Activated CD4-positive, alpha-beta T cell treated with anti-CD3 and anti-CD28 coated beads, Interleukin-2, amount 10 ng/mL, durations not matched to agents 24 days and 14 days (primary cell): ENCODE data around the gene ISCA1. TPM values are rescaled to one million over a fixed set of nuclear protein-coding genes. Genes with fewer than 3 reads are reported as not detected.
"Not testable (repeated sequence)": the region's sequence is repeated elsewhere in the genome, so short reads cannot be mapped to it uniquely, and the experiment has no call there.

ENCODE experiments used
- DNase-seq: peaks from one replicate; pipeline ENCODE4 v3.0.0; 2022
- H3K27ac Mint-ChIP-seq: one replicate; pipeline ENCODE4 v1.8.0; 2022; ENCODE audit warnings: mild to moderate bottlenecking, mixed read lengths
- H3K27me3 Mint-ChIP-seq: one replicate; pipeline ENCODE4 v1.8.0; 2022; ENCODE audit warnings: mixed read lengths
- H3K36me3 Mint-ChIP-seq: one replicate; pipeline ENCODE4 v1.8.0; 2022; ENCODE audit warnings: low read depth, mild to moderate bottlenecking, mixed read lengths
- H3K4me1 Mint-ChIP-seq: one replicate; pipeline ENCODE4 v1.8.0; 2021; ENCODE audit warnings: mixed read lengths
- H3K4me3 Mint-ChIP-seq: one replicate; pipeline ENCODE4 v1.8.0; 2022; ENCODE audit warnings: mild to moderate bottlenecking, moderate library complexity, mixed read lengths
- H3K9me3 Mint-ChIP-seq: one replicate; pipeline ENCODE4 v1.8.0; 2021; ENCODE audit warnings: mixed read lengths
- intact Hi-C: fragments of 100-400 bp; cut with micrococcal nuclease; formaldehyde crosslinking; loops from one replicate; pipeline ENCODE4 v1.15.1; 2023
- total RNA-seq: library from RNA; stranded (reverse); gene quantifications from 2 replicates; pipeline ENCODE4 v1.2.3, GENCODE V29; 2022

Gene ISCA1
- total RNA-seq, 1 donor from 2014 or later, result 30.1 TPM

DNA sequence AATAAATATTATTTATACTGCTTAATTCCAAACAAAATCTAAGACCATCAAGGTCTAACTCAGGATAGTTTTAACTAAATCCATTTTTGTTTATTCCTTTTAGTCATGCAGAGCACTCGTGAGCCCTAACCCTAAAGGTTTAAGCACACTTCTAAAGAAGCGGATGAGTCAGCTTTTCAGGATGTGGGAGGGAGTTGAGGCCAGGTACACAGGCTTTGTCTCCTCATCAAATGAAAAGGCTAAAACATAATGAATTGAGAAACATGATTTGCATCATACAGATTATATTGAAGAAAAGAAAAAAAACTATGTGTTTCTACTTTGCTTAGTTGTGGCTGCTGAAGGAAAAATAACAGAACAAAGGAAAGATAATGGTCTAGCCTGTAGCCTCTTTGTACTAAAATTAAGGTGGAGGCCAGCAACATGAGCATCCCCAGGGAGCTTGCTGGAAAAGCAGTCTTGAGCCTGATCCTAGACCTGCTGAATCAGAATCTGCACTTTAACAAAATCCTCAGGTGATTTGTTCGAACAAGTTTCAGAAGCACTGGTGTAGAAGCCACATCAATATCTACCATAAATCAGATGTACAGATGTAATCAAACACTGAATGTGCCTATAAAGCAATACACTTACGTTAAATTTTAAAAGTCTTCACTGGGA is 21.1 kb upstream of the ISCA1 start:
- intact Hi-C loops, result loop anchor here (1.0 to 2.0 kb wide), 2 partner anchors 21 to 49 kb away; partner anchors contain the start of gene ISCA1
- peaks cover 28% of the 10 kb centered on the region for H3K4me1 Mint-ChIP-seq
- no peaks in the 10 kb centered on the region for H3K9me3 Mint-ChIP-seq
- peak; percentile 84 for DNase-seq
- H3K36me3 Mint-ChIP-seq, result peaks cover 68% of the 10 kb centered on the region
- peak overlapping the region; percentile 90 for H3K27ac Mint-ChIP-seq
- peak overlapping the region; percentile 73 for H3K4me3 Mint-ChIP-seq
- no peaks in the 10 kb centered on the region for H3K27me3 Mint-ChIP-seq

DNA sequence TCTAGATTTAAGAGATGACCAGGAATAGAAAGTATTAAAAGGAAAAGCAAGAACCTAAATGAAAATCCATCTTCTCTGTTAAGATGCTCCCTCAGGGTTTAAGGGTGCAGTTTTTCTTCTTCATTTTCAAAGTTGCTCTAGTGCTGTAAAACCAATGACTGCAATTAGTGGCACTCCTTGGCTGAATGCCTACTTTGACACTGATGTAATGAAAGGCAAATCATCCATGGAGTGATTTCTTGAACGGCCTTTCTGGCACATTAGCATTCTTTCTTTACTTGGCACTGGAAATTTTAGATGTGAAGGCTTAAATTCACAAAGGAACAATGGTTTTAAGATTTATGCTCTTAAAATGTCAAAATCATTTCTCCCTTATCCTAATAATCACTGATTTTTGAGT is 19.3 kb upstream of the ISCA1 start:
- intact Hi-C loops, result loop anchor here (2.0 kb wide), 1 partner anchor 19 kb away; the partner anchor contains the start of gene ISCA1
- H3K27me3 Mint-ChIP-seq, result no peaks in the 10 kb centered on the region
- H3K4me1 Mint-ChIP-seq, result peaks cover 31% of the 10 kb centered on the region
- H3K9me3 Mint-ChIP-seq, result no peaks in the 10 kb centered on the region
- peak overlapping the region; percentile 0 for H3K27ac Mint-ChIP-seq
- H3K36me3 Mint-ChIP-seq, result peaks cover 70% of the 10 kb centered on the region
- DNase-seq, result no peak
- H3K4me3 Mint-ChIP-seq, result no peak overlapping the region

GRCh38 chr9:86300701-86301100 is 18.4 kb upstream of the ISCA1 start:
- intact Hi-C loops, result no loop called here
- H3K27me3 Mint-ChIP-seq, result no peaks in the 10 kb centered on the region
- H3K4me3 Mint-ChIP-seq, result no peak overlapping the region
- peaks cover 30% of the 10 kb centered on the region for H3K4me1 Mint-ChIP-seq
- DNase-seq, result no peak
- H3K36me3 Mint-ChIP-seq, result peaks cover 70% of the 10 kb centered on the region
- peak overlapping the region; percentile 12 for H3K27ac Mint-ChIP-seq
- no peaks in the 10 kb centered on the region for H3K9me3 Mint-ChIP-seq

- Mint-ChIP-seq H3K27ac (peak overlapping the region; percentile 63), H3K36me3 (peaks cover 63% of the 10 kb centered on the region), H3K4me3 (no peak overlapping the region), H3K9me3 (no peaks in the 10 kb centered on the region), H3K4me1 (peaks cover 21% of the 10 kb centered on the region), H3K27me3 (no peaks in the 10 kb centered on the region)
- intact Hi-C loops, result no loop called here
- DNase-seq, result no peak
Measured at GRCh38 chr9:86298873-86299272, 16.5 kb upstream of the ISCA1 start.

- H3K4me3 Mint-ChIP-seq, H3K4me1 Mint-ChIP-seq, intact Hi-C loops, DNase-seq, H3K9me3 Mint-ChIP-seq, H3K27me3 Mint-ChIP-seq, H3K27ac Mint-ChIP-seq: not testable (repeated sequence)
- peaks cover 20% of the 10 kb centered on the region for H3K36me3 Mint-ChIP-seq
Measured at GRCh38 chr9:86290341-86290740, 8.0 kb upstream of the ISCA1 start.

DNA sequence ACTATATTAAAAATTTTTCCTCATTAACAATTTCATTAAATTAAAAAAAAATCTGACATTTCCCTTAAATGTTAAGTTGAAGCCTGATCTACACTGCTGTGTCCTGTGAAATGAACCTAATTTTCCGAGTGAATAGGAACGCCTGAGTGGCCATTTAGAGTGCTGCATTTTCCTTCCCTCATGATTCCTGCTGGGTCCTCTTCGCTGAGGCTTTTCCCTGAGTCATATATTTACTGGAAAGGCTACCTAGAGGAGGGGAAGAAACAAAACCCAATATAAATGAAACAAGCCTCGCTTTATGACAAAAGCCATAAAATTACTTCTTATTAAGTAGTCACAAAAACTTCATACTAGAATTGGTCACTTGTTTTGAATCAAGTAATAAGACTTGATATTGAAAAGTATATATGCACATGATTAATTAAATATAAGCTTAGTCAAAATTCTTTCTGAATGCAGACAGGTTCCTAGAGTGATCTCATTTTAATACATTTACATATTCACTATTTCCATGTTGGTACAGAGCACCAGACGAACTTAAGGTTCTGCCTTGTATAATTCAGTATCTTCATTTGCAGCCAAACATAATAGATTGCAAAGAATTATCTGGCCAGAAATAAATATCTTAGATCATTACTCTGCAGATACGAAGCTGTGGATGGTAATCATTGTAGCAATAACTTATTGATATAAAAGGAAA is 6.3 kb upstream of the ISCA1 start:
- Mint-ChIP-seq H3K9me3 (no peaks in the 10 kb centered on the region), H3K36me3 (peaks cover 15% of the 10 kb centered on the region), H3K4me1 (peaks cover 9% of the 10 kb centered on the region), H3K27ac (no peak overlapping the region), H3K27me3 (no peaks in the 10 kb centered on the region), H3K4me3 (no peak overlapping the region)
- intact Hi-C loops, result no loop called here
- DNase-seq, result no peak

GRCh38 chr9:86287013-86287412 is 4.7 kb upstream of the ISCA1 start:
- Mint-ChIP-seq H3K36me3 (peaks cover 12% of the 10 kb centered on the region), H3K27me3 (no peaks in the 10 kb centered on the region), H3K9me3 (no peaks in the 10 kb centered on the region), H3K4me1 (peaks cover 19% of the 10 kb centered on the region), H3K27ac (no peak overlapping the region), H3K4me3 (no peak overlapping the region)
- intact Hi-C loops, result no loop called here
- DNase-seq, result peak; percentile 63

- intact Hi-C loops, result no loop called here
- Mint-ChIP-seq H3K27me3 (no peaks in the 10 kb centered on the region), H3K4me3 (no peak overlapping the region), H3K36me3 (peaks cover 16% of the 10 kb centered on the region), H3K27ac (peak overlapping the region; percentile 12), H3K4me1 (peaks cover 22% of the 10 kb centered on the region), H3K9me3 (no peaks in the 10 kb centered on the region)
- DNase-seq, result no peak
Measured at GRCh38 chr9:86286278-86286677, 3.9 kb upstream of the ISCA1 start.

- Mint-ChIP-seq H3K27me3 (no peaks in the 10 kb centered on the region), H3K36me3 (peaks cover 18% of the 10 kb centered on the region), H3K9me3 (no peaks in the 10 kb centered on the region), H3K4me1 (peaks cover 23% of the 10 kb centered on the region), H3K27ac (no peak overlapping the region), H3K4me3 (no peak overlapping the region)
- intact Hi-C loops, result no loop called here
- peak; percentile 44 for DNase-seq
Measured at GRCh38 chr9:86285261-86285660, 2.9 kb upstream of the ISCA1 start.

DNA sequence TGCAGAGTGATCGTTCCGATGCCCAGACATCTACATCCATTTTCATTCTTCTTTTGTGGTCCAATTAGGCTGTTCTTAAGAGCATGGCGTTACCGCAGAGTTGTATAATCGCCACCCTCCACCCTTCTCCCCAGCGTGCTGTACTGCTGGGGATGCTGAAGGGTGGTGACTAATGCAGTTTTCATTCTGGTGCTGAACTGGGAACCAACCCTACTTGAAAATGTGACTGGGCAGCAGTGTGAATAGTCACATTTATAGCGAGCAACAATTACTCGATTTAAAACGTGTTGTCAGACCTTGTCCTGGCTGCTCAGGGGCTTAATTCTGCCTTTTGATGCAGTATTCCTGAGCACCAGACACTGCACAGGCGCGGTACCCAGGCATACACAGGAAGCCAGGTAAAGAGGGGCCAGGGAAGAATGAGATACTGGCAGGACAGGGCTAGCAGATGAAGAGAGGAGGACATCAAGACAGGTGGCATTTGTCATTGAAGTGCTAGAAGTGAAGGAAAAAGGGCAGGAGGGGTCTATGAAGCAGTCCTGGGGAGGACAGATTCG is 719 bp upstream of the ISCA1 start:
- Mint-ChIP-seq H3K36me3 (peaks cover 18% of the 10 kb centered on the region), H3K9me3 (no peaks in the 10 kb centered on the region), H3K27ac (peak overlapping the region; percentile 95), H3K4me3 (peak overlapping the region; percentile 91), H3K27me3 (no peaks in the 10 kb centered on the region), H3K4me1 (peaks cover 33% of the 10 kb centered on the region)
- intact Hi-C loops, result loop anchor here (1.0 to 2.0 kb wide), 4 partner anchors 20 to 541 kb away; partner anchors contain the start of genes NAA35 and TUT7
- no peak for DNase-seq

- peaks cover 35% of the 10 kb centered on the region for H3K4me1 Mint-ChIP-seq
- no peak for DNase-seq
- peaks cover 17% of the 10 kb centered on the region for H3K36me3 Mint-ChIP-seq
- peak overlapping the region; percentile 91 for H3K4me3 Mint-ChIP-seq
- no peaks in the 10 kb centered on the region for H3K9me3 Mint-ChIP-seq
- intact Hi-C loops, result loop anchor here (1.0 to 2.0 kb wide), 4 partner anchors 21 to 539 kb away; partner anchors contain the start of genes NAA35 and TUT7
- no peaks in the 10 kb centered on the region for H3K27me3 Mint-ChIP-seq
- H3K27ac Mint-ChIP-seq, result peak overlapping the region; percentile 95
Measured at GRCh38 chr9:86281593-86282076, 703 bp downstream of the ISCA1 start.

GRCh38 chr9:86280580-86280979 is 1.8 kb downstream of the ISCA1 start:
- peaks cover 14% of the 10 kb centered on the region for H3K36me3 Mint-ChIP-seq
- no peaks in the 10 kb centered on the region for H3K27me3 Mint-ChIP-seq
- H3K27ac Mint-ChIP-seq, result no peak overlapping the region
- peaks cover 33% of the 10 kb centered on the region for H3K4me1 Mint-ChIP-seq
- no peaks in the 10 kb centered on the region for H3K9me3 Mint-ChIP-seq
- peak; percentile 56 for DNase-seq
- H3K4me3 Mint-ChIP-seq, result peak overlapping the region; percentile 91
- intact Hi-C loops, result no loop called here

GRCh38 chr9:86279839-86280238 is 2.5 kb downstream of the ISCA1 start:
- peaks cover 15% of the 10 kb centered on the region for H3K36me3 Mint-ChIP-seq
- peaks cover 33% of the 10 kb centered on the region for H3K4me1 Mint-ChIP-seq
- peak overlapping the region; percentile 72 for H3K4me3 Mint-ChIP-seq
- H3K9me3 Mint-ChIP-seq, result no peaks in the 10 kb centered on the region
- intact Hi-C loops, result no loop called here
- DNase-seq, result peak; percentile 43
- H3K27me3 Mint-ChIP-seq, result no peaks in the 10 kb centered on the region
- H3K27ac Mint-ChIP-seq, result peak overlapping the region; percentile 53

GRCh38 chr9:86277072-86277471 is 5.3 kb downstream of the ISCA1 start:
- intact Hi-C loops, result no loop called here
- peaks cover 31% of the 10 kb centered on the region for H3K36me3 Mint-ChIP-seq
- H3K9me3 Mint-ChIP-seq, result no peaks in the 10 kb centered on the region
- no peak overlapping the region for H3K27ac Mint-ChIP-seq
- peaks cover 25% of the 10 kb centered on the region for H3K4me1 Mint-ChIP-seq
- no peak for DNase-seq
- no peak overlapping the region for H3K4me3 Mint-ChIP-seq
- H3K27me3 Mint-ChIP-seq, result no peaks in the 10 kb centered on the region
